SJSA1 (cell line): ENCODE results near the gene STAB2. TPM values are rescaled to one million over a fixed set of nuclear protein-coding genes. Genes with fewer than 3 reads are reported as not detected.

Experiments used
- DNase-seq, 2 experiments: peaks; one replicate each; pipeline ENCODE4 v3.0.0-alpha.2; 2015 to 2020; ENCODE audit warnings: low spot score in 2 of 2, low read depth in 1 of 2
- H3K27ac ChIP-seq: fragments of 250-450 bp; sonication (Bioruptor Pico); 2 replicates; pipeline ENCODE4 v1.5.1; 2020; ENCODE audit warnings: mild to moderate bottlenecking, moderate library complexity
- H3K27me3 ChIP-seq: fragments of 250-450 bp; sonication (Bioruptor Pico); replicated peaks from 2 replicates; pipeline ENCODE4 v1.5.1; 2020; ENCODE audit warnings: mild to moderate bottlenecking, moderate library complexity
- H3K36me3 ChIP-seq: fragments of 250-450 bp; sonication (Bioruptor Pico); 2 replicates; pipeline ENCODE4 v1.5.1; 2020; ENCODE audit warnings: mild to moderate bottlenecking
- H3K4me1 ChIP-seq: fragments of 250-450 bp; sonication (Bioruptor Pico); replicated peaks from 2 replicates; pipeline ENCODE4 v1.6.1; 2021; ENCODE audit warnings: mild to moderate bottlenecking
- H3K4me3 ChIP-seq: fragments of 250-450 bp; sonication (Bioruptor Pico); 2 replicates; pipeline ENCODE4 v1.5.1; 2020; ENCODE audit warnings: mild to moderate bottlenecking
- H3K9me3 ChIP-seq: fragments of 250-450 bp; sonication (Bioruptor Pico); replicated peaks from 2 replicates; pipeline ENCODE4 v1.5.1; 2020; ENCODE audit warnings: mild to moderate bottlenecking
- total RNA-seq: library from RNA; depleted of rRNA; stranded (reverse); fragments of >200 nt; shearing (Covaris generic); gene quantifications from 2 replicates; pipeline ENCODE4 v1.2.3, GENCODE V29; 2014

The STAB2 gene
- total RNA-seq, 1 experiment from 2014 or later, result not detected

DNA sequence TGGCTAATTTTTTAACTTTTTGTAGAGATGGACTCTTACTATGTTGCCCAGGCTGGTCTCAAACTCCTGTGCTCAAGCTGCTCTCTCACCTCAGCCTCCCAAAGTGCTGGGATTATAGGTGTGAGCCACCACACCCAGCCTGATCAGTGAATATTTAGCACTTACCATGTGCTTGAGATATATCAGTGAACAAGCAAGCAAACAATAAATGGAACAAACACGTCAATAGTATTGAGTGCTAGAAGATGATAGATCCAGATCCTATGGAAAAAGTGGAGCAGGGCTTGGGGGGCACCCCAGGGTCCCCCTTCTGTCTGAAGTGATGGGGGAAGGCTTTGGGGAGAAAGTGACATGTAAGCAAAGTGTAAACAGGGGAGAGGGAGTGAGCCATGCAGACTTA lies 170.2 kb downstream of the STAB2 start:
- no peaks in the 10 kb centered on the region for H3K36me3 ChIP-seq
- no peak for DNase-seq
- H3K4me1 ChIP-seq, result no peaks in the 10 kb centered on the region
- H3K27me3 ChIP-seq, result no peaks in the 10 kb centered on the region
- H3K27ac ChIP-seq, result no peak overlapping the region
- H3K4me3 ChIP-seq, result no peak overlapping the region
- no peaks in the 10 kb centered on the region for H3K9me3 ChIP-seq

DNA sequence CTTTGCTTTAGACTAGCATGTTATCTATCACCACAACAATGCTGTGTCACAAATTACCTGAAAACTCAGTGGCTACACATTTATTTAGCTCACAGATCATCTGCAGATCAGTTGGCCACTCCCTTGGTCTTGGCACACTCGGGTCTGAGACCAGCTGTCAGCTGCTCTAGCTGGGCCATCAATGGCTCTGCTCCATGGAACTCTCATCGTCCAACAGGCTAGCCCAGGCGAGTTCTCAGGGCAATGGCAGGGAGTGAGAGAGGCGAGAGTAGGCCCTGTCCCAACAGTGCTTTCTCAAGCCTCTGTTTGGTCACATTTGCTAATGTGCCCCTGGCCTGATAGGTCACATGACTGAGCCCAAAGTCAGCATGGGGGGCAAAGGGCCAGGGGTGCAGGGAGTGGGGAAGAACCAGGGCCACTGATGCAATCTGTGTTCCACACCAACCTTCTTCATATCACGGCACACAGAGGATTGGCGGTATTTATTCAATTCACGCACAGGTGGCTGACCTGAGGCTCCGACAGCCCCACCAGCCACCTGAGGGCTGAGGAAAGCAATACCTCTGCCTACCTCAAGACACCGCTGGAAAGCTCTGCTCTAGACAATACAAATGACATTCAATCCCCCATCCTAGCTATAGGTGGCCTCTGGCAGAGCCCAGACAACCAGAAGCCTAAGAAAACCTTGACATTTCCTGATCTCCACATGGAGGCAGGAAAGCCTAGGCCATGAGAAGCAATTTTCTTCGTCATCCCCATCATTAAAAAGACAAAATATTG lies 171.4 kb downstream of the STAB2 start:
- Histone ChIP-seq H3K9me3 (no peaks in the 10 kb centered on the region), H3K36me3 (peaks cover 2% of the 10 kb centered on the region; the same call in 1 of the 2 replicates), H3K4me1 (no peaks in the 10 kb centered on the region), H3K27me3 (no peaks in the 10 kb centered on the region), H3K27ac (no peak overlapping the region), H3K4me3 (no peak overlapping the region)
- DNase-seq, result no peak

DNA sequence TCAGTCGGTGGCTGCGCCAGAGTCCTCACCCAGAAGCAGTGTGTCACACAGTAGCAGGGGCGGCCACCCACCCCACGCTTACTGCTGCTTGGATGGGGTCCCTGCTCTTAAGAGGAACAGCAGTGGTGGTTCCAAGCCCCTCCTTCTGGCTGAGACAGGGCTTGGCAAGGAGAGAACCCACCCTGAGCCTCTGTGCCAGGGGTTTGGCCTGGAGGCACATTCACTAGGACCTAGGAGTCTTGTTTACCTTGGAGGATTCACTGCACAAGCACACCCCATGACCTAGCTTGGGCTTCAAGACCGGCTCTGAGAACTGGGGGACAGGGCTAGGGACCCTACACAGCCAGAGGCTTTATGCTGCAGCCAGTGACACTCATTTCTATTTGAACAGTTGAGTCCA lies 175.4 kb downstream of the STAB2 start:
- Histone ChIP-seq H3K4me1 (no peaks in the 10 kb centered on the region), H3K4me3 (no peak overlapping the region), H3K27me3 (no peaks in the 10 kb centered on the region), H3K9me3 (no peaks in the 10 kb centered on the region), H3K36me3 (peaks cover 3% of the 10 kb centered on the region; the same call in 1 of the 2 replicates), H3K27ac (no peak overlapping the region)
- DNase-seq, result no peak

DNA sequence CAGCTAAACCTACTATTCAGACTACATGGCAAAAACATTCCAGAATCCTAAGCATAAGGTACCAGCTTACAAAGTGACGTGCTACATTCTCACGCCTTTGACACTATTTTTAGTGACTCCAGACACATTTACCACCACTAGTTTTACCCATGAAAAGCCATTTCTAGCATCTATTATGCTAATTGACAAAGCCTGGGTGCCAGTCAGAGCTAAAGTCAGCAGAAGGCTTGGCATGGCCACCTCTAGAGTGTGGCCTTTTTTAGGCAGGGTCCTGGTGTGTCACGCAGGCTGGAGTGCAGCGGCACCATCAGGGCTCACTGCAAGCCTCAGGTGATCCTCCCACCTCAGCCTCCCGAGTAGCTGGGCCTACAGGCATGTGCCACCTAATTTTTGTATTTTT lies 178.2 kb downstream of the STAB2 start:
- H3K27ac ChIP-seq, result no peak overlapping the region
- DNase-seq, result no peak
- no peaks in the 10 kb centered on the region for H3K27me3 ChIP-seq
- peaks cover 3% of the 10 kb centered on the region; the same call in 1 of the 2 replicates for H3K36me3 ChIP-seq
- H3K4me3 ChIP-seq, result no peak overlapping the region
- no peaks in the 10 kb centered on the region for H3K4me1 ChIP-seq
- H3K9me3 ChIP-seq, result no peaks in the 10 kb centered on the region

DNA sequence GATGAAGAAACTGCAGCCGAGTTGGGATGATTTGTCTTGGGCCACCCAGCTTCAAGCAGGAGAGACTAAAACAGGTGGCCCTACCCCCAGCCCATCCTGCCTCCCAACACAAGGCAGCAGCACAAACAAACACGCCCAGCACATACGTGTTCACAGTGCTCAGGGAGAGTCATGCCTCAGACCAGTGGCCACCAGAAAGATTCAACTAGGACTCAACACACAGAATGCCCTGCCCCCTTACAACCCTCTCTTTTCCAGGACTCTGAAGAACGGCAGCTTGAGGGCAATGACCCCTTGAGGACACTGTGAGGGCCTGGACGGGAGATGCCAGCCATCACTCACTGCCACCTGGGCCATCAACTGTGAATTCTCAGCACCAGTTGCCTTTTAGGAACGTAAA lies 179.0 kb downstream of the STAB2 start:
- no peak overlapping the region for H3K27ac ChIP-seq
- no peak for DNase-seq
- peaks cover 3% of the 10 kb centered on the region; the same call in 1 of the 2 replicates for H3K36me3 ChIP-seq
- no peaks in the 10 kb centered on the region for H3K9me3 ChIP-seq
- no peaks in the 10 kb centered on the region for H3K4me1 ChIP-seq
- no peaks in the 10 kb centered on the region for H3K27me3 ChIP-seq
- H3K4me3 ChIP-seq, result no peak overlapping the region

DNA sequence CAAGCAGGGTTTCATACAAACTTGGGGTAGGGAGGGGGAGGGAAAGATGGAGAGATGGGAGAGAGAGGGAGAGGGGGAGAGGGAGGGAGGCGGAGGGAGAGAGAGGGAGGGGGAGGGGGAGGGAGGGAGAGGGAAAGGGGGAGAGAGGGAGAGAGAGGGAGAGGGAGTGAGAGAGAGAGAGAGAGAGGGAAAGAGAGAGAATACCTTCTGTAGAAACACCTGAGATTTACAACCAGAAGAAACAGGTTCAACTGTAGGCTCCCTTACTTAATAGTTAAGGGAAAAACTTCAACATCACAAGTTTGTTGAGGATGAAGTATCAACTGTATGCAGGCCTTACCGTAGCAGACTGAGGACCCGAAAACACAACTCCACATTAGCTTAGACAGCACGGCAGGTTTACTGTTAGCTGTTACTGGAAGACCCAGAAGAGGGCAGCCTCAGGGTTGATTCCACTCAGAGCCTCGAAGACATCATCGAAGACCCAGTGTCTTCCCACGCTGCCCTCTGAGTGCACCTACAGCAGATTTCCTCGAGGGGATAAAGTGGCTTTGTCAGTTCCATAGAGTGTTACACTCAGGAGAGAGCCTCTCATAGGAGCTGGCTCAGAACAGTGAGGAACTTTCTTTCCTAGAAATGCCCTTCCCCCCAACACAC lies 181.5 kb downstream of the STAB2 start:
- no peak overlapping the region for H3K4me3 ChIP-seq
- DNase-seq, result no peak
- no peaks in the 10 kb centered on the region for H3K9me3 ChIP-seq
- peaks cover 5% of the 10 kb centered on the region; the same call in 1 of the 2 replicates for H3K36me3 ChIP-seq
- H3K27me3 ChIP-seq, result no peaks in the 10 kb centered on the region
- no peak overlapping the region for H3K27ac ChIP-seq
- H3K4me1 ChIP-seq, result peaks cover 4% of the 10 kb centered on the region; the same call in 1 of the 2 replicates

DNA sequence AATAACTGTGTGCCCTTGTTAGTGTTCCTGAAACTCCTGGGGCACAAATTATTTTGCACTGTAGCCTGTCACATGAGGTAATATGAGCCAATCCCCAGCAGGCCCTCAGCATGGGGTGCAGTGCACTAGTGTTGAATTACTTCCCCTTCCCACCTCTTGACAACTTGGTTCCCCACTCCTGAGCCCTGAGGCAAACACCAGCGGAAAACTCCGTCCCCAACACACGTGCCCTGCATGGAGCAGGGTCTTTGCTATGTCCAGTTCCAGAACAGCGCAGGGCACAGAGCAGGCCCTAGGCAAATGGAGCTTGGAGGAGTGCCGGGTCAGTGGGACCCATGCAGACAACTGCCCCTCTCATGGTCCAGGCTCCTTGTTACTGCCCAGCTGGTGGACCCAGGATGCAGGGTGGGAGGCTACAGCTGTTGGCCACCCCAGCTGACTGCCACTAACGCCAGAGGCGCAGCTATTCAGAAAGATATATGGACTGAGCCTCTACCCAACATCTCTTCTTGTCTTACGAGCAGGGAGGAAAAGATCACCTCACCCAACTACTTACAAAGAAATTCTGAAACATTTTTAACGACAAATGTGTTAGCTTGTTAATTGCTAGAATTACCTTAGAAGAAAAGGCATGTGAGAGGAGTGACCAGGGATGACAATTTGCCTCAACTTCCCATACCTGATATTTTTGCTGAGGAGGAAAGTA lies 182.3 kb downstream of the STAB2 start:
- no peak overlapping the region for H3K27ac ChIP-seq

DNA sequence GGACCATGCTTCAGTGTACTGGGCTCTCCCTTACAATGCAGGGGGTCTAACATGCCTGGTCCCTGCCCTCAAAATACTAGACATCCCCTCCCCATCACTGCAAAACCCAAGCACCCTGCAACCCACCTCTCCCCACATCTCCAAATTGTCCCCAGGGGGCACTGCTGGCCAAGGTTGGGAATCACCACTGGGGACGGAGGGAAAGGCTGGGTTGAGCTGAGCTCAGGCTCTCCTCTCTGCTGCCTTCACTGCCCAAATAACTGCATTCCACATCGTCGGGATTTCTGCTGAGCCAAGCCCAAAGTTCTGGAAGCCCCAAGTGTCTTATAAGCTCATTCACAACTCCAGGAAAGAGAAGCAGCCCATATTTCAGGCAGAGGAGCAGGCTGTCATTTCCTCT lies 184.4 kb downstream of the STAB2 start:
- no peak overlapping the region for H3K27ac ChIP-seq
- H3K4me3 ChIP-seq, result no peak overlapping the region
- H3K4me1 ChIP-seq, result peaks cover 4% of the 10 kb centered on the region; the same call in 1 of the 2 replicates
- peak; percentile 43 to 62 for DNase-seq
- no peaks in the 10 kb centered on the region for H3K27me3 ChIP-seq
- H3K36me3 ChIP-seq, result peaks cover 12% of the 10 kb centered on the region
- H3K9me3 ChIP-seq, result no peaks in the 10 kb centered on the region

More for the DNA sequence above, 182.3 kb downstream of the STAB2 start:
- Histone ChIP-seq H3K9me3 (no peaks in the 10 kb centered on the region), H3K4me3 (no peak overlapping the region), H3K4me1 (peaks cover 4% of the 10 kb centered on the region; the same call in 1 of the 2 replicates), H3K36me3 (0 out of 2 replicates have a peak, but pooled peaks cover 5% of the 10 kb centered on the region), H3K27me3 (no peaks in the 10 kb centered on the region)
- DNase-seq, result no peak

DNA sequence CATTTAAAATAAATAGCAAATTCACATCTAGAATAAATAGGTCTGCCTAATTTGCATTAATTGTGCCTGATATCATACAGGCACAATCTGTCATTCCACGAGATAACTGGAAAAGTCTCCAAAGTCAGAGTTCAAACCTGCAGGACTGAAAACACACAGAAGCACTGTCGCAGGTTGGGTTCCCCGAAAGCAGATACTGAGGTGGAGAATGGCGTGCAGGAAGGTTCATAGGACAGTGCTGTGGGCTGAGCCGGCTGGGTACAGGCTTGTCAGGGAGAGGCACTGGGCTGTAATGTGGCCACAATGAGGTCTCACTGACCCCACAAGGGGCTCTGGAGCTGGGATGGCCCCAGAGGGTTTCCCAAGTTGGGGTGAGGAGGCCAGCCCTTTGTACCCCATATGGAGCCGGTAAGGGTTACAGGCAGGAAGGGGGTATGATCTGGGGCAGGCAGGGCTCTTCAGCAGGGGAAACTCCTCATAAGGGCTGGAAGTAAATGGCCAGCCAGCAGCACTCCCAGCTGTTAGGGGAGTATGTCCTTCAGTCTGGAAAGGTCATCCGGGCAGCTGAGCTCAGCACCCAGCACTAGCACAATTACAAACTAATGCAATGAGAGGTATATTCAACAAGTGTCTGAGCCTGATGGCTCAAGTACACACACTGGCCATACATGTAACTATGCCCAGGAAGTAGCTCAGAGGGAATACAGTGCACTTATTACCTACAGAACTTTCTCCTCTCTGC lies 185.5 kb downstream of the STAB2 start:
- no peak for DNase-seq
- no peak overlapping the region for H3K27ac ChIP-seq
- no peaks in the 10 kb centered on the region for H3K9me3 ChIP-seq
- H3K4me3 ChIP-seq, result no peak overlapping the region
- peaks cover 22% of the 10 kb centered on the region for H3K36me3 ChIP-seq
- no peaks in the 10 kb centered on the region for H3K27me3 ChIP-seq
- H3K4me1 ChIP-seq, result peaks cover 4% of the 10 kb centered on the region; the same call in 1 of the 2 replicates

DNA sequence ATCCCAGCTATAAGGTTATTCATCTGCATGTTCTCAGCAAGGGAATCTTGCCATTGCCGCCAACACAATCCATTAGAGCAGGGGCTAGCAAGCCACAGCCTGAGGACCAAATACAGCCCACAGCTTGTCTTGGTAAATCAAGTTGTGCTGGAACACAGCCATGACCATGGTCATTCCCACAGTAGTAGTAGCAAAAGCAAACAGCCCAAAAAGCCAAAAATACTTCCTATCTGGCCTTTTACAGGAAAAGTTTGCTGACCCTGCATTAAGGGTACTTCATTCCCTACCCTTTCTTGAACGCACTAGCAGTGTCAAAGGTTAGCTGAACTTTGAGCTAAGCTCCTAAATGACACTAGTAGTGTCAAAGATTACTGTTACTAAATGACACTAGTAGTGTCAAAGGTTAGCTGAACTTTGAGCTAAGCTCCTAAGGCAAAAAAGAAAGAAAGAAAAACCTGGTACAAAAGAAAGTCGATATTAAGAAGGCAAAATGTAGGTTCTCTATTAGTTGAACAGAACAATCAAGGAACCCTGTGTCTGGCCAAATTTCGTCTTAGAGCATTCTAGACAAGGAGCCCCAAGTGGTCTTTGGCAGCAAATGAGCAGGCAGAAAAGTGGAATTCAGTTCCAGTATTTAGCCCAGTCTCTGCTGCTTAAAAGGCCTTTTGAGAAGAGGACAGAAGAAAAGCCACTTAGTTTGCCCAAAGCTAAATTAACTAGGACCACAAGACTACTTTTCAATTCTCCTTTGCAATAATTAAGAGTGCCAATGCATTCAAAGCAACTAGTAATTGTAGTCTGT lies 186.2 kb downstream of the STAB2 start:
- Histone ChIP-seq H3K36me3 (peaks cover 28% of the 10 kb centered on the region), H3K4me1 (peaks cover 4% of the 10 kb centered on the region; the same call in 1 of the 2 replicates), H3K4me3 (no peak overlapping the region), H3K27me3 (no peaks in the 10 kb centered on the region), H3K27ac (no peak overlapping the region), H3K9me3 (no peaks in the 10 kb centered on the region)
- DNase-seq, result no peak

DNA sequence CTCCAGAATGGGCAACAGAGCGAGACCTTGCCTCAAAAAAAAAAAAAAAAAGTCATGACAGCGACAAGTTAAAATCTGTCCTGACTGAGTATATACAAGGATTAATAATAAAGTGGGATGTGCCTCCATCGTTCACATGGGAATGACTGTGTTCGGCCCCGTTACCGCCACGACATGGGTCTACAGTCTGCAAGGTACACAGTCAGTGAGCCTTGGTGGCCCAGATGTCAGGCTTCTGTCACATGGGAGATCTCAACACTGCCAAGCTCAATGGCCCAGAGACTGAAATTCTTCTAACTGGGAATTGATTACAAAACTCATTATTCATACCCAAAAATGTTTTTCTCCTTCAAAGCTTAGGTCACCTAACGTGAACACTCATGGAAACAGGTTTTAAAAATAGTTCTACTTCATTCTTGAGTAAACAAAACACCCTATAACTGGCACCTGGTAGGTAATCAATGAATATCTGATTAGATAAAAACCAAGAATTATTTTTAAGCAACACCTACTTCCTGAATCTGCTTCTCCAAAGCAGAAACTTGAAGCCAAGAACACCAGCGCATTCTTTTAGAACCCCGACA lies 188.0 kb downstream of the STAB2 start:
- no peaks in the 10 kb centered on the region for H3K9me3 ChIP-seq
- DNase-seq, result no peak
- no peak overlapping the region for H3K27ac ChIP-seq
- peaks cover 44% of the 10 kb centered on the region for H3K36me3 ChIP-seq
- no peak overlapping the region for H3K4me3 ChIP-seq
- peaks cover 18% of the 10 kb centered on the region for H3K4me1 ChIP-seq
- H3K27me3 ChIP-seq, result no peaks in the 10 kb centered on the region

DNA sequence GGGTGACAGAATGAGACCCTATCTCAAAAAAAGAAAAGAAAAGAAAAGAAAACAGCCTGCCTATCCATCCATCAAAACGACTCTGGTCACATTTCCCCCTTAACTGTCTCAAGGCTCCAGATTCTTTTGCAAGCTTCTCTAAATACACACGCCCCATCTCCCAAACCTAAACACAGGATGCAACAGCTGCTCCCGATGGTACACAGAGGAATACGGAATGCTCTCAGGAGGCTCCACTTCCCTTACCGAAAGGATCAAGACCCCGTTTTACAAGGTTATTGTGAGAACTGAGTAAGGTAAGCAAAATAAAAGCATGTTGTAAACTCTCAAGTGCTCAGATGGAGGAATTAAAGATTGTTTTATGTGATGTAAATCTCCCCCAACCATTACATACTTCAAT lies 191.7 kb downstream of the STAB2 start:
- Histone ChIP-seq H3K4me1 (peaks cover 17% of the 10 kb centered on the region), H3K4me3 (no peak overlapping the region), H3K27me3 (no peaks in the 10 kb centered on the region), H3K36me3 (peaks cover 55% of the 10 kb centered on the region), H3K27ac (no peak overlapping the region), H3K9me3 (no peaks in the 10 kb centered on the region)
- DNase-seq, result no peak
